Measurements from ENCODE around the gene CORO2A.

- TF ChIP-seq POLR2A (IDR thresholded peaks at IDR 0.05): no peak
- TF ChIP-seq EP300 (IDR thresholded peaks at IDR 0.05): no peak
- TF ChIP-seq, protein P1, sequence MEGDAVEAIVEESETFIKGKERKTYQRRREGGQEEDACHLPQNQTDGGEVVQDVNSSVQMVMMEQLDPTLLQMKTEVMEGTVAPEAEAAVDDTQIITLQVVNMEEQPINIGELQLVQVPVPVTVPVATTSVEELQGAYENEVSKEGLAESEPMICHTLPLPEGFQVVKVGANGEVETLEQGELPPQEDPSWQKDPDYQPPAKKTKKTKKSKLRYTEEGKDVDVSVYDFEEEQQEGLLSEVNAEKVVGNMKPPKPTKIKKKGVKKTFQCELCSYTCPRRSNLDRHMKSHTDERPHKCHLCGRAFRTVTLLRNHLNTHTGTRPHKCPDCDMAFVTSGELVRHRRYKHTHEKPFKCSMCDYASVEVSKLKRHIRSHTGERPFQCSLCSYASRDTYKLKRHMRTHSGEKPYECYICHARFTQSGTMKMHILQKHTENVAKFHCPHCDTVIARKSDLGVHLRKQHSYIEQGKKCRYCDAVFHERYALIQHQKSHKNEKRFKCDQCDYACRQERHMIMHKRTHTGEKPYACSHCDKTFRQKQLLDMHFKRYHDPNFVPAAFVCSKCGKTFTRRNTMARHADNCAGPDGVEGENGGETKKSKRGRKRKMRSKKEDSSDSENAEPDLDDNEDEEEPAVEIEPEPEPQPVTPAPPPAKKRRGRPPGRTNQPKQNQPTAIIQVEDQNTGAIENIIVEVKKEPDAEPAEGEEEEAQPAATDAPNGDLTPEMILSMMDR (IDR thresholded peaks at IDR 0.05): no peak
- no peak for TF ChIP-seq POLR2AphosphoS5 (IDR thresholded peaks at IDR 0.05)
These were observed 32.6 kb downstream of the CORO2A start for GRCh38 chr9:98159790-98160189.
